ENCODE measurements around the gene HRH2. TPM values are rescaled to one million over a fixed set of nuclear protein-coding genes. Genes with fewer than 3 reads are reported as not detected.

HRH2 gene, protein sequence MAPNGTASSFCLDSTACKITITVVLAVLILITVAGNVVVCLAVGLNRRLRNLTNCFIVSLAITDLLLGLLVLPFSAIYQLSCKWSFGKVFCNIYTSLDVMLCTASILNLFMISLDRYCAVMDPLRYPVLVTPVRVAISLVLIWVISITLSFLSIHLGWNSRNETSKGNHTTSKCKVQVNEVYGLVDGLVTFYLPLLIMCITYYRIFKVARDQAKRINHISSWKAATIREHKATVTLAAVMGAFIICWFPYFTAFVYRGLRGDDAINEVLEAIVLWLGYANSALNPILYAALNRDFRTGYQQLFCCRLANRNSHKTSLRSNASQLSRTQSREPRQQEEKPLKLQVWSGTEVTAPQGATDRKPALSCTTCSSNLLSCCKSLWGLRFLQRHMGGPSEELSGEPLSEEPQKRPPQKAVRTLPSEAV
- 1.6 TPM for polyA plus RNA-seq (2013)

GRCh38 chr5:175657593-175658271 lies at the start of gene HRH2:
TSS of gene HRH2 (plus strand) at chr5:175658071. CDS start at chr5:175683234, 25,163 bp downstream.
- ChIA-PET POLR2A (no interaction called here), CTCF (interaction anchor here (0.6 kb wide), 1 partner anchor 33 kb away, joined by 3 read pairs; no protein-coding TSS in a partner anchor)
- 0% methylated on average over 36 of the region's 58 CpGs for WGBS (ENCODE audit: insufficient coverage)
- peaks cover 4 to 63% (median 41%) of the 10 kb centered on the region in 4 experiments for H3K4me1 ChIP-seq (ENCODE audit: control extremely low read depth in 1 of 4, control insufficient read depth in 4 of 4, insufficient read depth in 4 of 4, low read length in 3 of 4)
- no peaks in the 10 kb centered on the region for H3K9me3 ChIP-seq (ENCODE audit: control extremely low read depth in 1 of 5, control insufficient read depth in 4 of 5, insufficient read depth in 2 of 5, low read depth in 1 of 5, low read length in 4 of 5)
- peaks cover 0 to 19% (median 0%) of the 10 kb centered on the region in 4 experiments for H3K36me3 ChIP-seq (ENCODE audit: control insufficient read depth in 4 of 4, insufficient read depth in 4 of 4, low read length in 3 of 4)
- peak within 1 kb of the TSS; percentile 30 to 81 (median 75) for H3K4me3 ChIP-seq (ENCODE audit: control insufficient read depth in 1 of 7, extremely low read depth in 1 of 7, insufficient read depth in 4 of 7, low read depth in 2 of 7, low read length in 6 of 7)
- H3K27ac ChIP-seq (ENCODE audit: insufficient read depth in 1 of 2, low read depth in 1 of 2, low read length in 2 of 2, poor library complexity in 1 of 2, severe bottlenecking in 2 of 2) = no peak within 1 kb of the TSS
- H3K27me3 ChIP-seq (replicated peaks in 2 of 5; ENCODE audit: control insufficient read depth in 4 of 5, insufficient read depth in 5 of 5, low read length in 4 of 5) = peaks cover 0 to 19% (median 0%) of the 10 kb centered on the region in 5 experiments
- DNase-seq = peak; percentile 54 to 75 (median 67)

GRCh38 chr5:175609526-175609925 lies 48.3 kb upstream of the HRH2 start:
- no peaks in the 10 kb centered on the region for H3K4me1 ChIP-seq (ENCODE audit: control extremely low read depth in 1 of 4, control insufficient read depth in 4 of 4, insufficient read depth in 4 of 4, low read length in 3 of 4)
- WGBS (ENCODE audit: insufficient coverage) = 100% methylated on average over 6 of the region's 11 CpGs
- POLR2A ChIA-PET = no interaction called here

GRCh38 chr5:175610381-175610780 lies 47.5 kb upstream of the HRH2 start:
- POLR2A ChIA-PET = interaction anchor here (0.6 kb wide), 1 partner anchor 20 kb away, joined by 3 read pairs; no protein-coding TSS in a partner anchor
- no peaks in the 10 kb centered on the region for H3K36me3 ChIP-seq (ENCODE audit: control insufficient read depth in 4 of 4, insufficient read depth in 4 of 4, low read length in 3 of 4)
- CTCF ChIA-PET = interaction anchor here (1.0 kb wide), 1 partner anchor 11 kb away, joined by 3 read pairs; no protein-coding TSS in a partner anchor
- H3K9me3 ChIP-seq (ENCODE audit: control extremely low read depth in 1 of 5, control insufficient read depth in 4 of 5, insufficient read depth in 2 of 5, low read depth in 1 of 5, low read length in 4 of 5) = peaks cover 0 to 10% (median 3%) of the 10 kb centered on the region in 5 experiments
- peaks cover 0 to 7% (median 0%) of the 10 kb centered on the region in 5 experiments for H3K27me3 ChIP-seq (replicated peaks in 2 of 5; ENCODE audit: control insufficient read depth in 4 of 5, insufficient read depth in 5 of 5, low read length in 4 of 5)
- H3K4me3 ChIP-seq (ENCODE audit: control insufficient read depth in 1 of 7, extremely low read depth in 1 of 7, insufficient read depth in 4 of 7, low read depth in 2 of 7, low read length in 6 of 7) = no peak overlapping the region
- no peaks in the 10 kb centered on the region for H3K4me1 ChIP-seq (ENCODE audit: control extremely low read depth in 1 of 4, control insufficient read depth in 4 of 4, insufficient read depth in 4 of 4, low read length in 3 of 4)
- DNase-seq = no peak
- 100% methylated on average over 2 of the region's 5 CpGs for WGBS (ENCODE audit: insufficient coverage)
- no peak overlapping the region for H3K27ac ChIP-seq (ENCODE audit: insufficient read depth in 1 of 2, low read depth in 1 of 2, low read length in 2 of 2, poor library complexity in 1 of 2, severe bottlenecking in 2 of 2)

More at GRCh38 chr5:175609526-175609925, 48.3 kb upstream of the HRH2 start:
- Histone ChIP-seq H3K9me3 (ENCODE audit: control extremely low read depth in 1 of 5, control insufficient read depth in 4 of 5, insufficient read depth in 2 of 5, low read depth in 1 of 5, low read length in 4 of 5) (peaks cover 0 to 13% (median 3%) of the 10 kb centered on the region in 5 experiments), H3K27ac (ENCODE audit: insufficient read depth in 1 of 2, low read depth in 1 of 2, low read length in 2 of 2, poor library complexity in 1 of 2, severe bottlenecking in 2 of 2) (no peak overlapping the region), H3K4me3 (ENCODE audit: control insufficient read depth in 1 of 7, extremely low read depth in 1 of 7, insufficient read depth in 4 of 7, low read depth in 2 of 7, low read length in 6 of 7) (no peak overlapping the region), H3K27me3 (replicated peaks in 2 of 5; ENCODE audit: control insufficient read depth in 4 of 5, insufficient read depth in 5 of 5, low read length in 4 of 5) (peaks cover 0 to 9% (median 0%) of the 10 kb centered on the region in 5 experiments), H3K36me3 (ENCODE audit: control insufficient read depth in 4 of 4, insufficient read depth in 4 of 4, low read length in 3 of 4) (no peaks in the 10 kb centered on the region)
- CTCF ChIA-PET = interaction anchor here (1.0 kb wide), 1 partner anchor 12 kb away, joined by 3 read pairs; no protein-coding TSS in a partner anchor
- no peak for DNase-seq

DNA sequence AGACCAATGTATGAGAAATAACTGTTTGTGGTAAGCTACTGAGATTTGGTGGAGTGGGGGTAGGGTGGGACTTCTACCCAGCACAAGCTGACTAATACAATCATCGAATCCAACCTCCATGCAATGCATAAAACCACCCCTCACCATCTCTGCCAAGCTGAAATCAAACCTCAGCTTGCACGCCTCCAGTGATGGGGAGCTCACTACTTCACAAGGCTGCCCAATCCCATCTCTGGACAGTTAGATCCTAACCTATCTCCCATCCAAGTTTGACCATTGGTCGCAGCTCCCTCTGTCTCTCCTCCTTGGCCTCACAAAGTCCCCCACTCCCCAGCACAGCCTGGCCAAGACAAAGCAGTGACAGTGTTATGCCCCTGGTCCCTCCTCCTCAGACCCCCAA lies 47.0 kb upstream of the HRH2 start:
- H3K4me3 ChIP-seq (ENCODE audit: control insufficient read depth in 1 of 7, extremely low read depth in 1 of 7, insufficient read depth in 4 of 7, low read depth in 2 of 7, low read length in 6 of 7) = no peak overlapping the region
- peaks cover 0 to 7% (median 0%) of the 10 kb centered on the region in 5 experiments for H3K27me3 ChIP-seq (replicated peaks in 2 of 5; ENCODE audit: control insufficient read depth in 4 of 5, insufficient read depth in 5 of 5, low read length in 4 of 5)
- WGBS (ENCODE audit: insufficient coverage) = 94% methylated on average over 2 of the region's 3 CpGs
- H3K36me3 ChIP-seq (ENCODE audit: control insufficient read depth in 4 of 4, insufficient read depth in 4 of 4, low read length in 3 of 4) = no peaks in the 10 kb centered on the region
- peaks cover 0 to 4% (median under 1%) of the 10 kb centered on the region in 5 experiments for H3K9me3 ChIP-seq (ENCODE audit: control extremely low read depth in 1 of 5, control insufficient read depth in 4 of 5, insufficient read depth in 2 of 5, low read depth in 1 of 5, low read length in 4 of 5)
- ChIA-PET CTCF (no interaction called here), POLR2A (no interaction called here)
- DNase-seq = no peak
- H3K27ac ChIP-seq (ENCODE audit: insufficient read depth in 1 of 2, low read depth in 1 of 2, low read length in 2 of 2, poor library complexity in 1 of 2, severe bottlenecking in 2 of 2) = no peak overlapping the region
- H3K4me1 ChIP-seq (ENCODE audit: control extremely low read depth in 1 of 4, control insufficient read depth in 4 of 4, insufficient read depth in 4 of 4, low read length in 3 of 4) = no peaks in the 10 kb centered on the region

DNA sequence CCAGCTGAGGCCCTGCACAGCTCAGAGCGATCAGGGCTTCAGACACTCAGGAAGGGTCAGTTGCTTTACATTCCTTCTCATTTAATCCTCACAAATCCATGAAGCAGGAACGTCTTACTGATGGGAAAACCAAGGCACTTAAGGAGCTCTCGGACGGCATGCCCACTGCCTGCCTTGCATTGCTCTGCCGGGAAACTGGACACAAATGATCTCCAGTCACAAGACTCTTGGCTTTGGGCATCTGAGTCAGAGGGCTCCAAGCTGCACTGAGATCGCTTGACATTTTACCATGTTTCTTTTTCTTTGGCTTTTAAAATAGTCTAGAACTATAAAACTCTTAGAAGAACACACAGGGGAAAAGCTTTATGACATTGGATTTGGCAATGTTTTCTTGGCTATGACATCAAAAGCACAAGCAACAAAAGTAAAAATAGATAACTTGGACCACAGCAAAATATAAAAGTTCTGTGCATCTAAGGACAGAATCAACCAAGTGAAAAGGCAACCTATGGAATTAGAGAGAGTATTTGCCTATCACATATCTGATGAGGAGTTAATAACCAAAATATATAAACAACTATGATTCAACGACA lies 43.6 kb upstream of the HRH2 start:
- POLR2A ChIA-PET = no interaction called here
- no peaks in the 10 kb centered on the region for H3K9me3 ChIP-seq (ENCODE audit: control extremely low read depth in 1 of 5, control insufficient read depth in 4 of 5, insufficient read depth in 2 of 5, low read depth in 1 of 5, low read length in 4 of 5)
- no peak for DNase-seq
- peaks cover 0 to 8% (median 0%) of the 10 kb centered on the region in 5 experiments for H3K27me3 ChIP-seq (replicated peaks in 2 of 5; ENCODE audit: control insufficient read depth in 4 of 5, insufficient read depth in 5 of 5, low read length in 4 of 5)
- no peak overlapping the region for H3K4me3 ChIP-seq (ENCODE audit: control insufficient read depth in 1 of 7, extremely low read depth in 1 of 7, insufficient read depth in 4 of 7, low read depth in 2 of 7, low read length in 6 of 7)
- 89% methylated on average over 6 of the region's 7 CpGs for WGBS (ENCODE audit: insufficient coverage)
- peaks cover 0 to 8% (median 5%) of the 10 kb centered on the region in 4 experiments for H3K4me1 ChIP-seq (ENCODE audit: control extremely low read depth in 1 of 4, control insufficient read depth in 4 of 4, insufficient read depth in 4 of 4, low read length in 3 of 4)
- CTCF ChIA-PET = no interaction called here
- H3K27ac ChIP-seq (ENCODE audit: insufficient read depth in 1 of 2, low read depth in 1 of 2, low read length in 2 of 2, poor library complexity in 1 of 2, severe bottlenecking in 2 of 2) = no peak overlapping the region
- no peaks in the 10 kb centered on the region for H3K36me3 ChIP-seq (ENCODE audit: control insufficient read depth in 4 of 4, insufficient read depth in 4 of 4, low read length in 3 of 4)

GRCh38 chr5:175614861-175615260 lies 43.0 kb upstream of the HRH2 start:
- Histone ChIP-seq H3K27me3 (replicated peaks in 2 of 5; ENCODE audit: control insufficient read depth in 4 of 5, insufficient read depth in 5 of 5, low read length in 4 of 5) (peaks cover 0 to 8% (median 0%) of the 10 kb centered on the region in 5 experiments), H3K27ac (ENCODE audit: insufficient read depth in 1 of 2, low read depth in 1 of 2, low read length in 2 of 2, poor library complexity in 1 of 2, severe bottlenecking in 2 of 2) (no peak overlapping the region), H3K9me3 (ENCODE audit: control extremely low read depth in 1 of 5, control insufficient read depth in 4 of 5, insufficient read depth in 2 of 5, low read depth in 1 of 5, low read length in 4 of 5) (no peaks in the 10 kb centered on the region), H3K4me3 (ENCODE audit: control insufficient read depth in 1 of 7, extremely low read depth in 1 of 7, insufficient read depth in 4 of 7, low read depth in 2 of 7, low read length in 6 of 7) (no peak overlapping the region), H3K36me3 (ENCODE audit: control insufficient read depth in 4 of 4, insufficient read depth in 4 of 4, low read length in 3 of 4) (no peaks in the 10 kb centered on the region), H3K4me1 (ENCODE audit: control extremely low read depth in 1 of 4, control insufficient read depth in 4 of 4, insufficient read depth in 4 of 4, low read length in 3 of 4) (peaks cover 0 to 8% (median 5%) of the 10 kb centered on the region in 4 experiments)
- ChIA-PET POLR2A (no interaction called here), CTCF (no interaction called here)
- WGBS (ENCODE audit: insufficient coverage) = 100% methylated on average over 1 of the region's 3 CpGs
- no peak for DNase-seq

Data from common myeloid progenitor, CD34-positive (primary cell).